NB4 (cell line): ENCODE measurements around the gene TMEM131L.

Experiments
- CTCF ChIP-seq: IDR thresholded peaks from one replicate; pipeline ENCODE4 v1.5.1; 2012; ENCODE audit warnings: low read depth, low read length
- MAX ChIP-seq: IDR thresholded peaks from 2 replicates; pipeline ENCODE4 v1.6.1; 2011; ENCODE audit warnings: low read depth, low read length
- MYC ChIP-seq: IDR thresholded peaks from 2 replicates; pipeline ENCODE4 v1.6.1; 2011; ENCODE audit warnings: low read depth, low read length
- POLR2A ChIP-seq: IDR thresholded peaks from 2 replicates; pipeline ENCODE4 v1.6.1; 2011; ENCODE audit warnings: mild to moderate bottlenecking; ENCODE audit not compliant: insufficient read length; ENCODE audit errors: extremely low read depth

GRCh38 chr4:153546280-153546679 lies 80.1 kb downstream of the TMEM131L start:
- TF ChIP-seq POLR2A (no peak), CTCF (no peak), MAX (no peak), MYC (no peak)
